Thoracic aorta (tissue), 2 donors: Measurements from ENCODE around the gene GNG3. TPM values are rescaled to one million over a fixed set of nuclear protein-coding genes. Genes with fewer than 3 reads are reported as not detected.

Experiments used
- ATAC-seq: fragments of 150-250 bp; one replicate; pipeline ENCODE4 v1.8.0; 2017; ENCODE audit warnings: low read depth; ENCODE audit not compliant: insufficient number of reproducible peaks, low FRiP score
- DNase-seq: peaks from one replicate; pipeline ENCODE4 v3.0.0-alpha.2; 2020; ENCODE audit warnings: low spot score
- H3K27ac ChIP-seq, 2 donors: fragments of 200-600 bp; sonication (generic); 1 replicate in 1 of 2; 2 replicates in 1 of 2; pipeline ENCODE4 v1.5.1; 2016; ENCODE audit warnings: mild to moderate bottlenecking in 2 of 2, moderate library complexity in 2 of 2
- H3K27me3 ChIP-seq: fragments of 200-600 bp; sonication (generic); replicated peaks from 2 replicates; pipeline ENCODE4 v1.6.0; 2016; ENCODE audit warnings: mild to moderate bottlenecking; ENCODE audit not compliant: insufficient read depth
- H3K36me3 ChIP-seq: fragments of 200-600 bp; sonication (generic); one replicate; pipeline ENCODE4 v1.5.1; 2016
- H3K4me1 ChIP-seq, 2 donors: fragments of 200-600 bp; sonication (generic); 1 replicate in 1 of 2; 2 replicates in 1 of 2; pipeline versions ENCODE4 v1.5.1 to v1.6.0; 2016; ENCODE audit warnings: low read depth in 2 of 2, mild to moderate bottlenecking in 1 of 2; ENCODE audit not compliant: control insufficient read depth in 1 of 2
- H3K4me3 ChIP-seq: fragments of 200-600 bp; sonication (generic); 2 replicates; pipeline ENCODE4 v1.5.1; 2016; ENCODE audit warnings: mild to moderate bottlenecking
- H3K9me3 ChIP-seq: fragments of 200-600 bp; sonication (generic); 2 replicates; pipeline ENCODE4 v1.5.1; 2016
- total RNA-seq, 2 donors: library from RNA; depleted of rRNA; stranded (reverse); fragments of >200 nt; gene quantifications; one replicate each; pipeline versions ENCODE4 v1.1.0 to v1.2.3, GENCODE V29; 2016
- TF ChIP-seq, protein P1 (sequence below): fragments of 200-600 bp; sonication (generic); IDR thresholded peaks from one replicate; pipeline ENCODE4 v1.5.1; 2019; ENCODE audit warnings: antibody characterized with exemption

Gene GNG3
- total RNA-seq, 2 donors from 2014 or later: not detected

DNA sequence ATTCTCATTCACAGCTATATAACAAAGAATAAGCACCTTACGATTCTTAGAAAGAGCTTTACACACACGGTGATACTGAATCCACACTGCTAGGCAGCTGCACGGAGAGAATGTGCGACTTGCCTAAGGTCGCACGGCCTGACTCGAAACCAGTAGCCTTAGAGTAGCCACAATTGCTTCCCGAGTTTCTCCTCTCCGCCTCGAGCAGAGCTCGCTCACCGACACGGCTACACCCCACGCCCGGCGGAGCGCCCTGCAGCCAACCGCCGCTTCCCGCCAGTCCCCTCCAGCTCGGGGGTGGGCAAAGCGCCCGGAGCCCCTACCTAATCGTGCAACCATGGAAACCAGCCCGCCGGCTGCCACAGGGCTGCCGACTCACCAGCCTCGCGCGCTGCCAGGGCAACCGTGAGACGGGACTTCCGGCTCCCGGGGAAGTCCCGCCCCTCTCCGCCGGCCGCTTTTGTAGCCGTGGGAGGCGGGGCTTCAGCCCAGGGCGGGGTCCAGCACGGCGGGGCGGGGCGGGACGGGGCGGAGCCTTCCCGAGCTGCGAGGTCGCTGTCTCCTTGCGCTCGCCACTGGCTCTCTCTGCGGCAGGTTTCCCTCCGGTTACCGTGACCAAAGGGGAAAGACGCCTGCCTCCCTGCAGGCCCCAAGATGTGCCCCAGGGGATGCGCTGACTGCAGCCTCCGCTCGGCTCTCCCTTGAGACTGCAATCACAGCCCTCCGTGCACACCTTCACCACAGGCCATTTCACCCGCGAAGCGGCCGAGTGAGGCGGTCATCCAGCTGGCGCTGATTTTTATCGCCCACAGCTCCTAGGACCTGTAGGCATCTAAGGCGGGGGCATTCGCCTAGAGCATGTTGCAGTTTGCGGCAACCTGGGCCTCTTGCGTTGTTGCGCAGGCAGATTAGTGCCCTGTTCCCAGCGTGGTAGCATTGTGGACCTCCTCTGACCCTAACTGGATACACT, 1.3 kb upstream of the GNG3 start:
- peak; percentile 91 for DNase-seq
- no peaks in the 10 kb centered on the region for H3K27me3 ChIP-seq
- ATAC-seq: peak; percentile 71
- H3K9me3 ChIP-seq: no peaks in the 10 kb centered on the region
- H3K4me3 ChIP-seq: peak overlapping the region; percentile 82
- TF ChIP-seq, protein P1, sequence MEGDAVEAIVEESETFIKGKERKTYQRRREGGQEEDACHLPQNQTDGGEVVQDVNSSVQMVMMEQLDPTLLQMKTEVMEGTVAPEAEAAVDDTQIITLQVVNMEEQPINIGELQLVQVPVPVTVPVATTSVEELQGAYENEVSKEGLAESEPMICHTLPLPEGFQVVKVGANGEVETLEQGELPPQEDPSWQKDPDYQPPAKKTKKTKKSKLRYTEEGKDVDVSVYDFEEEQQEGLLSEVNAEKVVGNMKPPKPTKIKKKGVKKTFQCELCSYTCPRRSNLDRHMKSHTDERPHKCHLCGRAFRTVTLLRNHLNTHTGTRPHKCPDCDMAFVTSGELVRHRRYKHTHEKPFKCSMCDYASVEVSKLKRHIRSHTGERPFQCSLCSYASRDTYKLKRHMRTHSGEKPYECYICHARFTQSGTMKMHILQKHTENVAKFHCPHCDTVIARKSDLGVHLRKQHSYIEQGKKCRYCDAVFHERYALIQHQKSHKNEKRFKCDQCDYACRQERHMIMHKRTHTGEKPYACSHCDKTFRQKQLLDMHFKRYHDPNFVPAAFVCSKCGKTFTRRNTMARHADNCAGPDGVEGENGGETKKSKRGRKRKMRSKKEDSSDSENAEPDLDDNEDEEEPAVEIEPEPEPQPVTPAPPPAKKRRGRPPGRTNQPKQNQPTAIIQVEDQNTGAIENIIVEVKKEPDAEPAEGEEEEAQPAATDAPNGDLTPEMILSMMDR: no peak
- H3K36me3 ChIP-seq: peaks cover 5% of the 10 kb centered on the region
- peaks cover 12 to 44% of the 10 kb centered on the region in 2 donors for H3K4me1 ChIP-seq
- peak overlapping the region; percentile 59 to 74 for H3K27ac ChIP-seq

DNA sequence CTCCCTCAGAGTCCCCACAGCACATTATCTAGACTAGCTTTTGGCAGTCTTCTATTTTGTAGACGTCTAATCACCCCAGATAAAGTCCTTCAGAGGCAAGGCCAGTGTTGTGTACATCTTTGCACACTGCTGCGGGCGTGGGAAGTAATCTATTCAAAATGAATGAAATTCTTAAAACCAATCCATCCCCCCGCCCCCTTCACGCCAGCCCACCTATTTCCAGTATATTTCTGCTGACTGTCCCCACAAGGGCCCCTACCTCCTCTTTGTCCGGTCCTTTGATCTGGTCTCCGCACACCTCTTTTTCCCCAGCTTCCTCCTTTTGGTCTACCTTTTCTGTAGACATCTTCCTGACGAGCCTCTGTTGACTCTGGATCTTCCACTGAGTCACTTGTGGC, 627 bp upstream of the GNG3 start:
- Histone ChIP-seq H3K9me3 (no peaks in the 10 kb centered on the region), H3K27ac (peak overlapping the region; percentile 59 to 62), H3K27me3 (no peaks in the 10 kb centered on the region), H3K4me1 (peaks cover 12 to 44% of the 10 kb centered on the region in 2 donors), H3K4me3 (peak overlapping the region; percentile 82), H3K36me3 (peaks cover 10% of the 10 kb centered on the region)
- DNase-seq: no peak
- ATAC-seq: no peak
- TF ChIP-seq, protein P1: no peak

DNA sequence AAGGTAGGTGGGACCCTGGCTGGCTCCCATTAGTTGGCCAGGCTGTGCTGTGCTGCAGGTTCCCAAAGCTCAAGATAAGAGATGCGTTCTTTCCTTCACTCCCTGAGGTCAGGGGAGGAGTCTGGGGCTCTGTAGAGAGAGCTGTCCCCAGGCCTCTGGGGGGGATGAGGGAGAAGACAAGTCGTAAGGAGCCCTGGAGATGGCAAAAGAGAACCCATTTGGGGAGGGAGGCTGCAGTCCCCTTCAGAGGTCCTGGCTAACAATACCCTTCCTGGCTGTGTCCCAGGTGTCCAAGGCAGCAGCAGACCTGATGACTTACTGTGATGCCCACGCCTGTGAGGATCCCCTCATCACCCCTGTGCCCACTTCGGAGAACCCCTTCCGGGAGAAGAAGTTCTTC, 916 bp downstream of the GNG3 start:
- no peak for ATAC-seq
- Histone ChIP-seq H3K4me1 (peaks cover 12 to 44% of the 10 kb centered on the region in 2 donors), H3K36me3 (peaks cover 10% of the 10 kb centered on the region)

DNA sequence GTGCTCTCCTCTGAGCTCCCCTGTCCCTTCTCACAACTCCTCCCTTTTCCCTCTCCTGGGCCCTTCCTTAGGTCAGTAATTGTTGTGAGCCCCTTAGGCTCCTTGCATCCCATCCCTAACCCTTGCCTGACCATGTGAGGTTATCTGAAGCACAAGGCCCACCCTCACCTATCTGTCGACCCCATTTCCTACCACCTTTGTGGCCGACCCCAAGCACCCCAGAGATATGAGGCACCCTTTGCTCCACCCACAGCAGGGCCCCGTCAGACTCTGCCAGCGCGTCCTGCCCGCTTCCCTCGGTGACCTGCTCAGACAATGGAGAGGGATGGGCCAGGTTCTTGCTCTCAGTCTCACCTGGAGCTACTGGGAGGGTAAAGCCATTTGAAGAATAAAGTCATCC, 1.3 kb downstream of the GNG3 start:
- H3K27ac ChIP-seq: peak overlapping the region; percentile 89 to 97
- peaks cover 10% of the 10 kb centered on the region for H3K36me3 ChIP-seq
- peak overlapping the region; percentile 71 for H3K4me3 ChIP-seq
- TF ChIP-seq, protein P1: no peak
- H3K9me3 ChIP-seq: no peaks in the 10 kb centered on the region
- DNase-seq: no peak
- H3K4me1 ChIP-seq: peaks cover 12 to 44% of the 10 kb centered on the region in 2 donors
- no peaks in the 10 kb centered on the region for H3K27me3 ChIP-seq
- ATAC-seq: no peak

More for the DNA sequence above, 916 bp downstream of the GNG3 start:
- DNase-seq: no peak
- TF ChIP-seq, protein P1: no peak
- H3K4me3 ChIP-seq: peak overlapping the region; percentile 71
- H3K27ac ChIP-seq: peak overlapping the region in 1 of 2 donors; percentile 89
- H3K27me3 ChIP-seq: no peaks in the 10 kb centered on the region
- H3K9me3 ChIP-seq: no peaks in the 10 kb centered on the region

DNA sequence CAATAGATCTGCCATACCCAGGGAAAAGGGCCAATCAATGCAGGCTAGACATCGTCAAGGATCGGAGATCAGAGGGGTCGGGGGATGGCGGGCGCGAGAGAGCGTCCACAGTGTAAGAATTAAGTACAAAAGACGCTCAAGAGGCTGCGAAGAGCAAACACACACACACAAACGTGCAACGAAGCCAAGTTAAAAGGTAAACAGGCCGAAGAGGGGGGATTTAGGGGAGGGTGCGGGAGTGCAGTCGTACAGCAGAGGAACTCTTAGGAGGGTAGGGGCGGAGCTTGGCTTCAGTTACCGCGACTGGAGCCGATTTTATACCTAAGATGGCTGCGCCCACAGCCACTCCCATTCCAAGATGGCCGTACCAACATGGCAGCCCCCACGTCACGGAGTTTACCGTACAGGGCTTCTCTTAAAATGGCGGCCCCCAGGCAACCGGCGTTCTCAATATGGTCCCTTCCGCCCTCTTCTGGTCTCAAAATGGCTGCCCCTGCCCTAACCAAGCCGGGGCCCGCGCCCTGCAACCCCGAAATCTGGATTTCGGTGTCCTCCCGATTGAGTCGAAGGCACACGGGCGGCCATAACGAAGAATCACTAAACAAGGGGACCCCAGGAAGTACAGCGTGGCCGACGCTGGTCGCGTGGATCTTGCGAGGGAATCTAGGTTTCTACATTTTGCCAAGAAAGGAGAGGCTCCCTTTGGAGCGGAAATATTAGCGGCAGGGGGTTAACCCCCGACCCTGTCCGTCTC, 1.9 kb downstream of the GNG3 start:
- peaks cover 12 to 44% of the 10 kb centered on the region in 2 donors for H3K4me1 ChIP-seq
- ATAC-seq: peak; percentile 76
- H3K36me3 ChIP-seq: peaks cover 14% of the 10 kb centered on the region
- H3K27ac ChIP-seq: peak overlapping the region; percentile 89 to 97
- TF ChIP-seq, protein P1: no peak
- DNase-seq: peak; percentile 97
- H3K9me3 ChIP-seq: no peaks in the 10 kb centered on the region
- peak overlapping the region; percentile 71 for H3K4me3 ChIP-seq
- no peaks in the 10 kb centered on the region for H3K27me3 ChIP-seq
